HCT116 (cell line): ENCODE results near the gene CYP11A1. TPM values are rescaled to one million over a fixed set of nuclear protein-coding genes. Genes with fewer than 3 reads are reported as not detected.

Source experiments
- ATAC-seq: fragments of 200-7000 bp; cut with Tn5 transposase; 2 replicates; pipeline ENCODE4 v1.9.1; 2020; ENCODE audit warnings: mild to moderate bottlenecking, moderate library complexity
- BruUV-seq: library from RNA; stranded (reverse); fragments of 400-500 nt; replicated peaks from 2 replicates; lab custom pipeline; 2021; lab: Mats Ljungman, UMichigan
- CTCF ChIA-PET: fragments of 300-600 bp; sonication (Branson Sonifier 250); formaldehyde crosslinking; loops from one replicate; lab custom pipeline; 2021; ENCODE audit warnings: antibody characterized with exemption; lab: Charles Lee
- POLR2A ChIA-PET: fragments of 300-600, 350-600 bp; sonication (Branson Sonifier 250); formaldehyde crosslinking; loops from one replicate; lab custom pipeline; 2021; ENCODE audit warnings: antibody characterized with exemption; lab: Charles Lee
- RAD21 ChIA-PET, 2 experiments: fragments of 300-600 bp; sonication (Branson Sonifier 250); formaldehyde crosslinking; loops; one replicate each; lab custom pipeline; 2023; ENCODE audit warnings: low total read pairs in 2 of 2; ENCODE audit not compliant: uncharacterized antibody in 2 of 2, unreplicated experiment in 2 of 2, low non-redundant PET in 1 of 2; lab: Charles Lee
- DNase-seq: peaks from one replicate; pipeline ENCODE4 v3.0.0-alpha.2; 2010; ENCODE audit warnings: low read depth, low spot score
- H2AFZ ChIP-seq: fragments of 200-600 bp; shearing (Covaris generic), sonication (generic); 2 replicates; pipeline ENCODE4 v1.6.1; 2017; ENCODE audit warnings: low read depth, mixed run types, mixed read lengths, antibody characterized with exemption, low read length; ENCODE audit not compliant: poor library complexity, severe bottlenecking
- H3K27ac ChIP-seq: 2 replicates; pipeline ENCODE4 v1.5.1; 2012; ENCODE audit warnings: low read depth, low read length
- H3K27me3 ChIP-seq: fragments of 200-600 bp; sonication (generic); 2 replicates; pipeline ENCODE4 v1.6.1; 2016; ENCODE audit warnings: mixed run types, low read length, mixed read lengths; ENCODE audit not compliant: insufficient read depth
- H3K36me3 ChIP-seq, 2 experiments: fragments of 200-500 bp in 1 of 2; fragments of 200-600 bp in 1 of 2; sonication (Bioruptor generic) in 1 of 2; sonication (generic) in 1 of 2; 2 replicates each; pipeline versions ENCODE4 v1.5.1 to v1.6.1; 2014 to 2016; ENCODE audit warnings: low read length in 2 of 2, inconsistent platforms in 1 of 2, mixed read lengths in 1 of 2, mixed run types in 1 of 2; ENCODE audit not compliant: insufficient read depth in 2 of 2, control insufficient read depth in 1 of 2
- H3K4me1 ChIP-seq, 2 experiments: fragments of 200-600 bp in 1 of 2; sonication (generic) in 1 of 2; 2 replicates each; pipeline versions ENCODE4 v1.5.1 to v1.6.1; 2012 to 2017; ENCODE audit warnings: low read length in 2 of 2, inconsistent platforms in 1 of 2, mild to moderate bottlenecking in 1 of 2, mixed read lengths in 1 of 2, mixed run types in 1 of 2, moderate library complexity in 1 of 2; ENCODE audit not compliant: insufficient read depth in 2 of 2, control insufficient read depth in 1 of 2
- H3K4me2 ChIP-seq: fragments of 200-600 bp; sonication (generic); 2 replicates; pipeline ENCODE4 v1.6.1; 2017; ENCODE audit warnings: mixed run types, low read length, mixed read lengths
- H3K4me3 ChIP-seq, 2 experiments: fragments of 200-600 bp in 1 of 2; sonication (generic) in 1 of 2; replicated peaks in 1 of 2; 2 replicates each; pipeline ENCODE4 v1.5.1; 2011 to 2016; ENCODE audit warnings: low read length in 2 of 2, control low read depth in 1 of 2, low read depth in 1 of 2, mild to moderate bottlenecking in 1 of 2, mixed read lengths in 1 of 2, mixed run types in 1 of 2
- H3K79me2 ChIP-seq: fragments of 200-600 bp; sonication (generic); 2 replicates; pipeline ENCODE4 v1.6.1; 2017; ENCODE audit warnings: mild to moderate bottlenecking, mixed run types, low read length, moderate library complexity, mixed read lengths; ENCODE audit not compliant: insufficient read depth
- H3K9ac ChIP-seq: fragments of 200-600 bp; sonication (generic); 2 replicates; pipeline ENCODE4 v1.6.1; 2016; ENCODE audit warnings: low read length, mixed read lengths
- H3K9me2 ChIP-seq: fragments of 200-600 bp; sonication (generic), shearing (Covaris generic); 2 replicates; pipeline ENCODE4 v1.6.1; 2017; ENCODE audit warnings: mixed run types, mild to moderate bottlenecking, moderate library complexity; ENCODE audit not compliant: insufficient read depth
- H3K9me3 ChIP-seq, 2 experiments: fragments of 200-500 bp in 1 of 2; fragments of 200-600 bp in 1 of 2; sonication (Bioruptor generic) in 1 of 2; sonication (generic) in 1 of 2; 2 replicates each; pipeline ENCODE4 v1.6.1; 2014 to 2017; ENCODE audit warnings: low read length in 2 of 2, mixed read lengths in 2 of 2, inconsistent platforms in 1 of 2, low read depth in 1 of 2, mild to moderate bottlenecking in 1 of 2, mixed run types in 1 of 2, moderate library complexity in 1 of 2; ENCODE audit not compliant: control insufficient read depth in 1 of 2, insufficient read depth in 1 of 2
- H4K20me1 ChIP-seq: fragments of 200-600 bp; sonication (generic), shearing (Covaris generic); 2 replicates; pipeline ENCODE4 v1.6.1; 2017; ENCODE audit warnings: mixed run types, mild to moderate bottlenecking, moderate library complexity; ENCODE audit not compliant: insufficient read depth
- CBX3 ChIP-seq: IDR thresholded peaks from 2 replicates; pipeline ENCODE4 v1.6.1; 2012; ENCODE audit warnings: low read depth
- EGR1 ChIP-seq: IDR thresholded peaks from 2 replicates; pipeline ENCODE4 v1.6.1; 2012; ENCODE audit warnings: low read depth
- ELF1 ChIP-seq: IDR thresholded peaks from 2 replicates; pipeline ENCODE4 v1.6.1; 2012; ENCODE audit warnings: low read depth, borderline replicate concordance
- EZH2 ChIP-seq: fragments of 200-600 bp; sonication (generic); IDR thresholded peaks from 2 replicates; pipeline ENCODE4 v1.6.1; 2017; ENCODE audit warnings: antibody characterized with exemption, mixed run types
- EZH2phosphoT487 ChIP-seq: fragments of 200-600 bp; IDR thresholded peaks from 2 replicates; pipeline ENCODE4 v1.6.1; 2018; ENCODE audit warnings: antibody characterized with exemption, borderline replicate concordance
- FOSL1 ChIP-seq: IDR thresholded peaks from 2 replicates; pipeline ENCODE4 v1.6.1; 2012; ENCODE audit warnings: low read depth
- MAX ChIP-seq: IDR thresholded peaks from 2 replicates; pipeline ENCODE4 v1.6.1; 2012
- POLR2A ChIP-seq: IDR thresholded peaks from 2 replicates; pipeline ENCODE4 v1.7.0; 2011; ENCODE audit warnings: borderline replicate concordance; ENCODE audit not compliant: insufficient read depth, insufficient read length; ENCODE audit errors: extremely low read depth
- POLR2AphosphoS5 ChIP-seq: IDR thresholded peaks from 2 replicates; pipeline ENCODE4 v1.6.1; 2011; ENCODE audit warnings: mild to moderate bottlenecking, low read depth, low read length, moderate library complexity
- RAD21 ChIP-seq: IDR thresholded peaks from 2 replicates; pipeline ENCODE4 v1.6.1; 2012; ENCODE audit warnings: low read depth, mild to moderate bottlenecking
- REST ChIP-seq: IDR thresholded peaks from 2 replicates; pipeline ENCODE4 v1.6.1; 2012; ENCODE audit warnings: low read depth
- SP1 ChIP-seq: IDR thresholded peaks from 2 replicates; pipeline ENCODE4 v1.6.1; 2012; ENCODE audit warnings: low read depth
- YY1 ChIP-seq: IDR thresholded peaks from 2 replicates; pipeline ENCODE4 v1.6.1; 2011; ENCODE audit warnings: low read length, low read depth, moderate library complexity, mild to moderate bottlenecking; ENCODE audit not compliant: insufficient replicate concordance; ENCODE audit errors: extremely low read depth
- ZFX ChIP-seq: fragments of 450-650 bp; IDR thresholded peaks from 2 replicates; pipeline ENCODE4 v1.6.1; 2017
- intact Hi-C: fragments of 100-400 bp; cut with micrococcal nuclease; formaldehyde crosslinking; loops from 2 replicates; pipeline ENCODE4 v1.10.0; 2022
- total RNA-seq: library from RNA; stranded (reverse); gene quantifications from one replicate; pipeline ENCODE4 v1.2.1, GENCODE V29; 2021; ENCODE audit not compliant: unreplicated experiment
- TF ChIP-seq, protein P1 (sequence below), 3 experiments: fragments of 200-600 bp in 1 of 3; sonication (generic) in 1 of 3; IDR thresholded peaks in 2 of 3; conservative IDR thresholded peaks in 1 of 3; 2 replicates each; pipeline ENCODE4 v1.5.1; 2012 to 2017; ENCODE audit warnings: low read depth in 2 of 3, low read length in 2 of 3, antibody characterized with exemption in 1 of 3, borderline replicate concordance in 1 of 3, control low read depth in 1 of 3, mild to moderate bottlenecking in 1 of 3, mixed read lengths in 1 of 3, mixed run types in 1 of 3, moderate library complexity in 1 of 3; ENCODE audit not compliant: insufficient read depth in 1 of 3
- TF ChIP-seq, protein P2 (sequence below): IDR thresholded peaks from 2 replicates; pipeline ENCODE4 v1.6.1; 2011; ENCODE audit warnings: mild to moderate bottlenecking, low read length, moderate library complexity; ENCODE audit not compliant: insufficient replicate concordance; ENCODE audit errors: extremely low read depth

CYP11A1 gene
- total RNA-seq, 1 experiment from 2014 or later, result 0.57 TPM

- peak; percentile 27 for ATAC-seq
Observed at GRCh38 chr15:74383695-74384565, 16.5 kb upstream of the CYP11A1 start.

More at GRCh38 chr15:74383695-74384565, 16.5 kb upstream of the CYP11A1 start:
- no peak for TF ChIP-seq CBX3
- no peak for TF ChIP-seq POLR2A
- TF ChIP-seq, protein P1, sequence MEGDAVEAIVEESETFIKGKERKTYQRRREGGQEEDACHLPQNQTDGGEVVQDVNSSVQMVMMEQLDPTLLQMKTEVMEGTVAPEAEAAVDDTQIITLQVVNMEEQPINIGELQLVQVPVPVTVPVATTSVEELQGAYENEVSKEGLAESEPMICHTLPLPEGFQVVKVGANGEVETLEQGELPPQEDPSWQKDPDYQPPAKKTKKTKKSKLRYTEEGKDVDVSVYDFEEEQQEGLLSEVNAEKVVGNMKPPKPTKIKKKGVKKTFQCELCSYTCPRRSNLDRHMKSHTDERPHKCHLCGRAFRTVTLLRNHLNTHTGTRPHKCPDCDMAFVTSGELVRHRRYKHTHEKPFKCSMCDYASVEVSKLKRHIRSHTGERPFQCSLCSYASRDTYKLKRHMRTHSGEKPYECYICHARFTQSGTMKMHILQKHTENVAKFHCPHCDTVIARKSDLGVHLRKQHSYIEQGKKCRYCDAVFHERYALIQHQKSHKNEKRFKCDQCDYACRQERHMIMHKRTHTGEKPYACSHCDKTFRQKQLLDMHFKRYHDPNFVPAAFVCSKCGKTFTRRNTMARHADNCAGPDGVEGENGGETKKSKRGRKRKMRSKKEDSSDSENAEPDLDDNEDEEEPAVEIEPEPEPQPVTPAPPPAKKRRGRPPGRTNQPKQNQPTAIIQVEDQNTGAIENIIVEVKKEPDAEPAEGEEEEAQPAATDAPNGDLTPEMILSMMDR (IDR thresholded peaks at IDR 0.05 in 2 of 3, conservative IDR thresholded peaks at IDR 0.05 in 1 of 3; ENCODE audit: borderline replicate concordance in 1 of 3, insufficient read depth in 1 of 3, low read depth in 2 of 3, low read length in 2 of 3), result no peak
- TF ChIP-seq YY1, result no peak
- no peak for TF ChIP-seq EZH2phosphoT487
- TF ChIP-seq, protein P2, sequence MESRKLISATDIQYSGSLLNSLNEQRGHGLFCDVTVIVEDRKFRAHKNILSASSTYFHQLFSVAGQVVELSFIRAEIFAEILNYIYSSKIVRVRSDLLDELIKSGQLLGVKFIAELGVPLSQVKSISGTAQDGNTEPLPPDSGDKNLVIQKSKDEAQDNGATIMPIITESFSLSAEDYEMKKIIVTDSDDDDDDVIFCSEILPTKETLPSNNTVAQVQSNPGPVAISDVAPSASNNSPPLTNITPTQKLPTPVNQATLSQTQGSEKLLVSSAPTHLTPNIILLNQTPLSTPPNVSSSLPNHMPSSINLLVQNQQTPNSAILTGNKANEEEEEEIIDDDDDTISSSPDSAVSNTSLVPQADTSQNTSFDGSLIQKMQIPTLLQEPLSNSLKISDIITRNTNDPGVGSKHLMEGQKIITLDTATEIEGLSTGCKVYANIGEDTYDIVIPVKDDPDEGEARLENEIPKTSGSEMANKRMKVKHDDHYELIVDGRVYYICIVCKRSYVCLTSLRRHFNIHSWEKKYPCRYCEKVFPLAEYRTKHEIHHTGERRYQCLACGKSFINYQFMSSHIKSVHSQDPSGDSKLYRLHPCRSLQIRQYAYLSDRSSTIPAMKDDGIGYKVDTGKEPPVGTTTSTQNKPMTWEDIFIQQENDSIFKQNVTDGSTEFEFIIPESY, result no peak
- TF ChIP-seq EGR1, result no peak
- TF ChIP-seq MAX, result no peak
- no peak for TF ChIP-seq RAD21
- peak; percentile 56 for TF ChIP-seq POLR2AphosphoS5
- no peak for TF ChIP-seq REST
- no peak for TF ChIP-seq EZH2
- 0 out of 2 replicates have a peak, but pooled peaks have one; percentile 11 for TF ChIP-seq ZFX
- no peak for TF ChIP-seq FOSL1
- TF ChIP-seq ELF1, result no peak
- TF ChIP-seq SP1, result no peak
- ChIA-PET POLR2A (interaction anchor here (1.2 to 2.8 kb wide), 5 partner anchors 12 to 77 kb away, joined by 3 to 24 read pairs (median 4); partner anchors contain the start of gene UBL7), CTCF (interaction anchor here (0.9 to 6.3 kb wide), 5 partner anchors 9 to 105 kb away, joined by 4 to 83 read pairs (median 9); no protein-coding TSS in a partner anchor), RAD21 (interaction anchor here in 1 of 2 experiments (1.7 kb wide), 1 partner anchor 55 kb away, joined by 15 read pairs; no protein-coding TSS in a partner anchor)
- Histone ChIP-seq H3K4me2 (peak overlapping the region; percentile 46), H3K79me2 (no peaks in the 10 kb centered on the region), H3K9me3 (no peaks in the 10 kb centered on the region), H3K9ac (peak overlapping the region; percentile 28), H3K4me3 (no peak overlapping the region), H2AFZ (no peak overlapping the region), H3K27ac (0 out of 2 replicates have a peak overlapping the region, but pooled peaks have one; percentile 14), H3K36me3 (no peaks in the 10 kb centered on the region), H3K27me3 (no peaks in the 10 kb centered on the region), H4K20me1 (no peaks in the 10 kb centered on the region), H3K9me2 (no peaks in the 10 kb centered on the region), H3K4me1 (peaks cover 22 to 86% of the 10 kb centered on the region in 2 experiments)
- intact Hi-C loops, result loop anchor here (2.0 kb wide), 1 partner anchor 107 kb away; no protein-coding TSS in a partner anchor
- DNase-seq, result peak; percentile 57
- no TSS peak for BruUV-seq
